HG03159 (cell line): ENCODE data around the gene FARP1.
"Not testable (repeated sequence)": the region's sequence is repeated elsewhere in the genome, so short reads cannot be mapped to it uniquely, and the experiment has no call there.

Experiments
- ATAC-seq: cut with Tn5 transposase; IDR thresholded peaks from one replicate; pipeline ENCODE4 v1.9.1; 2021; ENCODE audit warnings: mild to moderate bottlenecking, moderate library complexity; ENCODE audit not compliant: unreplicated experiment

Gene FARP1

DNA sequence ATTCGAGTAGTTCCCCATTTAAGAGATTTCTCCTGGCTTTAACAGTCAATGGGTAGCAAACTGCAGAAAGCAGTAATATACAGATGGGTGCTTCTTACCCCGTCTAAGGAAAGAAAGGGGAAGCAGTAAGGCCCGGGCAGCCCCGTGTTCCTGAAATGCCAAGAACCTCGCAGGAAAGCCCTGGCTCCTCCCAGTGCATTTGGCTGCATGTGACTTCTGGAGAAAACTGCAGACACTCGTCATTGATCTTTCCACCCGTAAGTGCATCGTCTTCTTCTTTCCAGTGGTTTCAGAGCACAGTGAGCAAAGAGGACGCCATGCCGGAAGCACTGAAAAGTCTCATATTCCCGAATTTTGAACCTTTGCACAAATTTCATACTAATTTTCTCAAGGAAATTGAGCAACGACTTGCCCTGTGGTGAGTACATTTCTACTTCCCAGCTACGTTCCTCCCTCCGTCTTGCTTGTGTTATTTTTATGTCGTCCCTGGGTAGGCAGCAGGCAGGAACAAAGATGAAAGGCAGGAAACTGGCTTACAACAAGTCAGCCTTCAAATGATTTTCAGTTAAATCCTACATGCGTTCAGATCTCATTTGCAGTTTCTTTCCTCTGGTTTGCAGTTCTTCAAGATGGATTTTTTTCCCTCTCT is 268.8 kb downstream of the FARP1 start:
- ATAC-seq = no peak

DNA sequence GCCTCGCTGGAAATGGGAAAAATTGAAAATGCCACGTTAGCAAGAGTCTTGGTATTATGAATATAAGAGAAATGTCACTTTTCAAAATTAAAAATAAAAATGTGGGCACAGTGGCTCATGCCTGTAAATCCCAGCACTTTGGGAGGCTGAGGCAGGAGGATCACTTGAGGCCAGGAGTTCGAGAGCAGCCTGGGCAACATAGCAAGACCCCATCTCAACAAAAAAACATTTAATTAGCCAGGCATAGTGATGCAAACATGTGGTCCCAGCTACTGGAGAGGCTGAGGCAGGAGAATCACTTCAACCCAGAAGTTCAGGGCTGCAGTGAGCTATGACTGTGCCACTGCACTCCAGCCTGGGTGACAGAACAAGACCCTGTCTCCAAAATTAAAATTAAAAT is 270.4 kb downstream of the FARP1 start:
- ATAC-seq = not testable (repeated sequence)

DNA sequence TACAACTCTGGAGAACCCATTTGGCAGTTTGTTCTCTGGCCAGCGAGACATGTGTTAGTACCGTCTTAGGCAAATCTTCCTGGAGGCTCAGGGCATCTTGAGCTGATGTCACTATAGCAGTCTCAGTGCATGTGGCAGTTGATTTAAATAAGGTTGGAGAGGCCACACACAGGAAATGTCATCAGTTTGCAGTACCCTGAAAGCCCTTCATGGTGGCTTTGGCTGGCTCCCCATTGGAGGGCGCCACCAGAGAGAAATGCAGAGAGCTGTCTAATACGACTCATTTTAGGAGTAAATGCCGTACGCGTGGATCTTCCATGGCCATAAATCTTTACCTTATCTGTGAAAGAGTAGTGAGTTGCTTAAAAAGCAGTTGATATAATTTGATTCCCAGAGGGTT is 270.9 kb downstream of the FARP1 start:
- ATAC-seq = no peak

DNA sequence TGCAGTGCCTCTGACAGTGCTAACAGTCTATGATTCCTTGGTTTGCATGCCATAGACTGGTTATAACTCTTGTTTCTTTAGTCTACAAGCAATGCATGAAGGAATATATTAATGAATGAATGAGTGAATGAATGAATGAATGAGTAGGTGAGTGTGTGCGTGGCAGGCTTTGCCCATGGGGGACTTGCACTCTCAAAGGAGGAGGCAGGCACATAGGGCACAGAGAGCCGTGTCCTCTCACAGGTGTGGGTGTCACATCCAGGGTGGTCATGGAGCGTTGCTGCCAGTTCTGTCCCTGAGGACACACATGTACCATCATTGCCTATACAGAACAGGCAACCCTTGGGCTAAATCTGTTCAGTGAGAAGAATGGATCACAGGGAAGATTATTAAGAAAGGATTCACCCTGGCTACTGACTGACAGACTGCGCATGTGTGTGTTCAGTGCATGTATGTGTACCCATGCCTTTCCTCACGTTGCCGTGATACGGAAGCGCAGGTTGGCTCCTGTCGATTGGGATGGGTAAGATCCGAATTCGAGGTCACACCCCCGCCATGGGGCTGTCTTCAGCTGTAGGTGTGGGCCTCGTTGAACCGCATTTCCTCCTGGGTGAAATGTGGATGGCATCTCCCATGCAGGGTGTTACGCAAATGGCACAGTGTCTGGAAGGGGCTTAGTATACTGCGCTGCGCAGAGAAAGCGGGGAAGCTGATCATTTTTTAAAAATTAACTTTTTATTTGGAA is 272.6 kb downstream of the FARP1 start:
- ATAC-seq = no peak

DNA sequence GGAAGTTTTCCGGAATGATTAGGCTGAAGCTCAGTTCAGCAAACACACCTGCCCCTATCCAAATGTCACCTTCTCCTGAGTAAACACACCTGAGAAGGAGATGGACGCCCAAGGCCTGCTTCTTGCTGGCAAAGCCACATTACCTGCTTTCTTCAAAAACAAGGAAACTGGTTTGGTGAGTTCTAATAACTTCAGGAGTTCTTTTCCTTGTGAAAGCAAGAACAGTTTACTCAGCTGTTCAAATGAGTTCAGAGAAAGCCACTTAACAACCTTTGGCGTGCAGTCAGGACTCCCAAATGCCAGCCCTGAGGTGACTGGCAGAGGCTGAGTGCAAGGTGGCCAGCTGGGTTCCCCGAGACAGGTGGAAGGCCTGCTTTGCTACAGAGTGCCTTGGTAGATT is 273.5 kb downstream of the FARP1 start:
- ATAC-seq = no peak

DNA sequence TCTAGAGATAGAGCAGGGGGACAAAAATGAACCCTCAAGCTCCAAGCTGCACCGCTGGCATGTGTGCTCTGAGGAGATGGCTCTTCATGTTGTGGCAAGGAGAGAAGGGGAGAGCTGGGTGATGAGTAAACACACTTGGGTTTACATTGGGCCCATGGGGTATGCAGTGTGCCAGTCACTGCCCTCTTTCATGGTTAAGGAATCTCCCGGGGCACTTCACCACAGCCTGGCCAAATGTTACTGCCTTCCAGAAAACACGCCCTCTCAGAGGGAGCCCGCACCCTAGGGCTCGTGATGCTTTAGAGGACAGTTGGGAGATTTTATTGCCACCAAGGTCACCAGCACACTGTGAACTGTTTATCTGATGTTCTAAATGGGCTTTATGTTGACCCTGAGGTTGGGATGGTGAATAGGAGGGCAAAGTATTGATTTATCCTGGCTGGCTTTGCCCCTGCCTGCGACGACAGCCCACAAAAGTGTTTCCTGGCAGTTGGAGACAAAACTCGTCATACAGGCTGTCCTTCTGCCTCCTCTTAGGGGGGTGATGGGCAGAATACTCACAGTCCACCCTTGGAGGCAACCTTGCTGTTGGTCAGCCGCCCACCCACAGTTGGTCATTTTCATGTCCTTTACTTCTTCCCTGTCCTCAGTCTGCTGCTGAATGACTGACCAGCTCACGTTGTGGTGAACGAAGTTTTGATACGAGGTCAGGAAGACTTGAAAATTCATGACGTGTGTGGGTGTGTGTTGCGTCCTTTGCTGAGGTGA is 277.1 kb downstream of the FARP1 start:
- no peak for ATAC-seq

DNA sequence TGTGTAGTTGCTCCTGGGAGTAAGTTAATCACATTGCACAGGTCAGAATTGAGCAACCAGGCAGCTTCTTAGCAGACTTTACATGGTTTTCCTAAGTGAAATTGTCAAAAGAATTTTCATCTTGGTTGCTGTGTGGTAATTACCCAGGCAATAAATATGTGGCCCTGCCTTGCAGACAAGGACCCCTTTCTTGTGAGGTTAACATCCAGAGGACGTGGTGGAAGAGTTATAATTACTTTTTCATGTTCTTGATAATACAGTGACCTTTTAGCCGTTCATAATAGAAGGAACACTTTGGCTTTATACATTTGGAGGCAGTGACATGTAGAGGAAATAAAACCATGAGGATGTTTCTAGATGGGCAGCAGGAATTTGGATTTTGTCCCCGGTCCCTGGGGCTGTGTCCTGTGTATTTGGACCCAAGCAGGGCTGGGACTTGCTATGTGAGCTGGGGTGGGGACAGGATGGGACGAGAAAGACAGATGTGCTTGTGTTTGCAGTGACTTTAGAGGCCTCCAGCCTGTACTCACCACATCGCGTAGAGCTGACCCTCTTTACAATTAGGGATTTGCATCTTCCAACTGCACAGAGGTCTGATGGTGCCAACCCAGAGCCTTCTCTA is 277.8 kb downstream of the FARP1 start:
- ATAC-seq = no peak

DNA sequence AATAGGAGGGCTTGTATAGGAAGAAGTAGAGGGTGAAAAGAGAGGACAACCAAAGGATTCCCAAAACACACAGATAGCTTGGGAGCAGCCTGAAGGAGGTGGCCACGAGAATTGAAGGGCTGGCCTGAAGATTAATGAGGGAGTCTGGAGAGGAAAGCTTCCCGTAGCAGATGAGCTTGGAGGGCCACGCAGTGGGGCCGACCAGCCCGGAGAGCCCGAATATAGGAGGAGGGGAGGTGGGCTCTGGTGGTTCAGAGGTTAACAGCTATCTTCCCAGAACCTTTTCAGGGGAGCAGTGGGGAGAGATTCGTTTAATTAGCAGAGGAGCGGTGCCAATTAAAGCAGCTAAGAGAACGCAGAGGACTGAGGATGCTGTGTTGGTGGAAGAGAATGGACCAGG is 279.2 kb downstream of the FARP1 start:
- ATAC-seq = no peak

DNA sequence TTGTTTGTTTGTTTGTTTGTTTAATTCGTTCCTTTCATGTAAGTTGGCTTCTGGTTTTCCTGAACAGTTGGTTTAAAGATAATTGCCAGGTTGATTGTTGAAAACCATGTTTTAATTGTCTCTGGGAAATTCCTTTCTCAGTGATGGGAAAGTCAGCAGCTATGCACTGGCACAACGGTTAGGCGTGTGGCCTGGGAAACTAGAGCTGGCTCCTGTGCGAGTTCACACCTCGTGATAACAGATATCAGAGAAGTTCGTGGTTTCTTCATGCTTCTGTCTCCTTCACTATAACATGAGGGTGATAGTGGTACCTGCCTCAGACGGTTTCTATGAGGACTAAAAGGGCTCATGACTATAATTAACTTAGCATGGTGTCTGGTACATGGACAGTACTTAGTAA is 280.5 kb downstream of the FARP1 start:
- no peak for ATAC-seq

DNA sequence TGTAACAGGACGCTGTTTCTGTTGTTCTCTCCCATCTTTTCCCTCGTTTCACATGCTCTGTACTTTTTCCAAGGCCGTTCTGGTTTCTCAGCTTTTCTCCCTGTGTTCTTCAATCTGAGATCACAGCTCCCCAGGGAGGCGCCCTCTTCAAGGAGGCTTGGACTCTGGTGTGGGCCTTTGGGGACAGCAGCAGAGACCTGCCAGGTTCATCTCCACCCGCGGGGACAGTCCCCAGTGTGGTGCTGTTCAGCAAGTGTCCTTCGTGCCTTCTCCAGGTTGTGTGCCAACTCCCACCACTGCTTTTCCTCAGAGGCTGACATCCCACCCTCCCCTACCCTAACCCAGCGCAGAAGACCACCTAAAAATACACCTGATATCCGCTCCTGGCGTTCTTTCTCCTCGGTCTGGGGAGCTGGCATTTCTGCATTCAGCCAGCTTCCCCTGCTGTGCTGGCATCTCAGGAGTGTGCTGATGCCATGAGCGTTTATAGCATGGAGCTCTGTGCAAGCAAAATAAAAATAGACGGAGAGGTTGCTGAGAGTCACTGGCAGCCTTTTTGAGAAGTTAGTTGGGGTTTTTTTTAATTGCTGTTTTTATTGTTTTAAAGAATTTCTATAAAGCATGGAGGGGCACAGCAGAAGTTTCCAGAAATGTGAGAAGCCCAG is 284.6 kb downstream of the FARP1 start:
- ATAC-seq = no peak

DNA sequence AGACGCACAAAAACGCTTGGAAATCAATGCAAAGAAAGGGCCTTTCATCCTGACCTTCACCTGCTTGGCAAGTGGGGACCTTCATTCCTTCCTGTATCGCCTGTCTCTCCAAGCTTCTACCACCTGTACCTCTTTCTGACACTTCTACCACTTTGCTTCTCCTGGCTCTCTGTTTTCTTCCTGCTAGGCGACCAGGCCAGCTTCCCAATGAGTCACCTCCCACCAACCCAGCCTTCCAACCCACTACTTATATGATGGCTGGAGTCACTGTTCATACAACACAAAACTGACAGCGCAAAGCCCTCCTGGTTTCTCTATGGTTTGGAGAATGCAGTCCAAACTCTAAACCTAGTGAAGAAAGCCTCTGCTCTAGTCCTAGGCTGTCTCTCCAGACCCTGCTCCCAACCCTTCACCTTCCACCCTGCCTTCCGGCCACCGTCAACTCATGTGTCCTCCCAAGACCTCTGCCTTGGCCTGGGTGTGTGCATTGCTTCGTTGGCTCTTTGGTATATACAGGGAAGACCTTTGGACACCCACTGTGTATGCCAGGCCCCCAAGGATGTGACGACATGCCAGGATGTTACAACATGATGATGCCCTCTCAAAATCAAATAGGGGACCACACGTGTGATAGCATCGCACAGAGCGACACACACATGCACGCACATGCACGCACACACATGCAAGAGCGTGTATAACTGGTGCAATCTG is 285.5 kb downstream of the FARP1 start:
- ATAC-seq = no peak

DNA sequence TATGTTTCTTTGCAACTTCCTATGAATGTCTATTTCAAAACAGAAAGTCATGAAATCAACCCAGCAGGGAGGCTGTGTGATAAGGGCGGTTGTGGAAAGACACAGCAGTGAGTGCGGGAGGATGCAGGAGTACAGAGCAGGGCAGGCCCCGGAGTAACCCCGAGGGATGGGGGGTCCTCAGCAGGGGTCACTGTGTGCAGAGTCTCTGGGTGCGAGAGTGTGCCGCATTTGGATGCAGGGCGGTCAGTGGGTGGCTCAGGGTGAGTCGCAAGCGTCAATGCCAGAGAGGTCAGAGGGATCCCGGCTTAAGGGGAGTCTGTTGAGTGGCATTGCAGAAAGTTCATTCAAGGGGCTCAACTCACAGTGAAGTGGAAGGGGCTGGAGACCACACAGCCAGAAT is 286.2 kb downstream of the FARP1 start:
- ATAC-seq = no peak

DNA sequence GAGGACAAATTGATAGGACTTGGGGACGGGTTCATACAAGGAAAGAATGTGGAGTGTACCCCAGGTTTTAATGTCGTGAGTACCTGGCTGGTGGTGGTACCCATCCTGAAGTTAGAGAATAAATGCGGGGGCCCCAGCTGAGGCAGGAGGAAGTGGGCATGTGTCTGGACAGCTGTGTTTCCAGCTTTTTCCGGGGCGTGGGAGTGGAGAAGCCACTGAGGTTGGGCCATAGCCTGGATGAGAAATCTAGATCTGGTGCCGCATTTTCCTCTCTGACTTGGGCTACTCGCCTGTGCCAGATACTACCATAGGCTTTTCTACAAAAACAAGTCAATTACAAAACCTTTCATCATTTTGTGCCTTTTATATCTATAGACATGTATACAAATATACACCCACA is 286.6 kb downstream of the FARP1 start:
- ATAC-seq = no peak

DNA sequence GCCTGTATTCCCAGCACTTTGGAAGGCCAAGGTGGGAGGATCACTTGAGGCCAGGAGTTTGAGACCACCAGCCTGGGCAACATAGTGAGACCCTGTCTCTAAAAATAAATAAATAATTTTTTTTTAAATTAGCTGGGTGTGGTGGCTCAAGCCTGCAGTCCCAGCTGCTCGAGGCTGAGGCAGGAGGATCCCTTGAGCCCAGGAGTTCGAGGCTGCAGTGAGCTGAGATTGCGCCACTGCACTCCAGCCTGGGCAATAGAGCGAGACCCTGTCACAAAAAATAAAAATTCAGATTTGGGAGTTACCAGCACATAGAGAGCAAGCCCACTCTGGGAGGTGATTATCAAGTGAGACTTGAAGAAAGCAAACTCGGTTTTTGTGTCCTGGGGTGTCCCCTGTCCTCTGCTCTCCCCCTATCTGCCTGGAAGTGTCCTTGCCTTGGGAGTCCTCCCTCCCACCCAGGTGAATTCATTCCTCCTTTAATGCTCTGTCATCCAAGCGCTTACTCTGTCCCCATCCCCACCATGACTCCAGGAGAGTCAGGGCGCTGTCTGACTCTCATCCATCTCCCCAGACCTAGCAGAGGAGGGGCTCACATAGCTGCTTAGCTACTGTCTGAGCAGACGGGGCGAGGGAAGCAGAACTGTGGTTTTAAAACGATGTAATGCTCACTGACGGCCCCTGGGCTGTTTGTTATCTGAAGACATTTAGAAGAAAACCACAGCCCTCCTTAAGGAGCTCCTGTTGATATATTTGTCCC is 287.3 kb downstream of the FARP1 start:
- no peak for ATAC-seq

DNA sequence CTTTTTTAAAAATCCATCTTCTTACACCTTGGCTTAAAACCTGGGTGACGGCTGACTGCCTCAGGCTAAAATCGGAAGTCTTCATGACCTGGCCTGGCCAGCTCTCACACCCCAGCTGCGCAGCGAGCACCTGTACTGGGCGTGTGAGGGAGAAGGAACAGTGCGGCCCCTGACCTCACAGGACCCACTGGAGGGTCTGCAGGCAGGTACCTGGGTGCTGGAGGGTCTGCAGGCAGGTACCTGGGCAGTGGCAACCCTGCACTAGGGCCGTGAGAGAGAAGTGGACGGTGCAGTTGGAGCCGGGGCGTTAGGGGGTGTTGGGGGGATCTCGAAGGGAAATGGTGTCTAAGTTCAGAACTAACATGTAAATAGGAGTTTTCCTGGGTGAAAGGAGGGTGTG is 289.7 kb downstream of the FARP1 start:
- no peak for ATAC-seq

DNA sequence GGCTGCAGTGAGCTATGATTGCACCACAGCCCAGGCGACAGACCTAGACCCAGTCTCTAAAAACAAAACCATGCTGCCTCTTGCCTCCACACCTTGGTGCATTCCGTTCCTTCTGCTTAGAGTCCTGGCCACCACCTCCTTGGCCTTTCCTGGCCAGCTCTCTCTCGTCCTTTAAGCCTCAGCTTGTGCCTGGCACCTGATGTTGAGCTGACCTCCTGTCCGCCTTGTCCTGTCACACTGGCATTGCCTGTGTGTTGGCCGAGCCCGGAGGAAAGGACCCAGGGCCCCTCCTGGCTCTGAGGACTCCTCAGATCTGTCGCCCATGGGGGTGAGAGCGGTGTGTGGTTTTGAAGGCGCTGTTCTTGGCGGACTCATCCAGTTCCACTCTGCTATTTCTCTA is 290.8 kb downstream of the FARP1 start:
- no peak for ATAC-seq

DNA sequence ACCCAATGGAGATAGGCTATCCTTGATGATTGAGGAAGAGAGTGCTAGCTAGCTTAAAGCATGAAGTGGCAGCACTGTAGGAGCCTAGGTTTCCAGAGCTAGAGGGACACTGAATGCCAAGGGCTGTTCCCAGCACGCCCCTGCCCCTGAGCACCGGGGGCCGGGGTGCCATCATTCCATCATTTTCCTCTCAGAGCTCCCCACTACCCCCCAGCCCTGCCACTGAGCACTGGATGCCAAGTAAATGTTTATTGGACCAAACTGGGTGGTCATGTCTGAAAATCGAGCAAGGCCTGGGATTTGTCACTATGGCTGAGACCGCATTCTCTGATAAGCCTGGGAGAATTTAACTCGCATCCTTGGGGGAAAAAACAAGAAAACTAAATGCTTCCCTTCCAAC is 291.2 kb downstream of the FARP1 start:
- no peak for ATAC-seq

DNA sequence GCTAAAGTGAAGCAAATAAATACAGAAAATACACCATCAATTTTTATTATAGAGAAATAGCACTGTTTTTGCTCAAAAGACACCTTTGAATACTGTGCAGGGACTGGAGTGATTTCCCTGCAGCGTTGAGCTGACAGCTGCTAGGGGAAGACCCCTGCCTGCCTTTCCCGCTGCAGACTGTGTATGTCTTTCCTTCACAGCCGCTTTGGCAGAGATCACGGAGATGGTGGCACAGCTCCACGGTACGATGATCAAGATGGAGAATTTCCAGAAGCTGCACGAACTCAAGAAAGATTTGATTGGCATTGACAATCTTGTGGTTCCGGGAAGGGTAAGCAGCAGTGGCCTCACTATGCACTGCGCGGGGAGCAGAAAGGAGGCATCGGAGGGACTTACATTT is 292.5 kb downstream of the FARP1 start:
- no peak for ATAC-seq

DNA sequence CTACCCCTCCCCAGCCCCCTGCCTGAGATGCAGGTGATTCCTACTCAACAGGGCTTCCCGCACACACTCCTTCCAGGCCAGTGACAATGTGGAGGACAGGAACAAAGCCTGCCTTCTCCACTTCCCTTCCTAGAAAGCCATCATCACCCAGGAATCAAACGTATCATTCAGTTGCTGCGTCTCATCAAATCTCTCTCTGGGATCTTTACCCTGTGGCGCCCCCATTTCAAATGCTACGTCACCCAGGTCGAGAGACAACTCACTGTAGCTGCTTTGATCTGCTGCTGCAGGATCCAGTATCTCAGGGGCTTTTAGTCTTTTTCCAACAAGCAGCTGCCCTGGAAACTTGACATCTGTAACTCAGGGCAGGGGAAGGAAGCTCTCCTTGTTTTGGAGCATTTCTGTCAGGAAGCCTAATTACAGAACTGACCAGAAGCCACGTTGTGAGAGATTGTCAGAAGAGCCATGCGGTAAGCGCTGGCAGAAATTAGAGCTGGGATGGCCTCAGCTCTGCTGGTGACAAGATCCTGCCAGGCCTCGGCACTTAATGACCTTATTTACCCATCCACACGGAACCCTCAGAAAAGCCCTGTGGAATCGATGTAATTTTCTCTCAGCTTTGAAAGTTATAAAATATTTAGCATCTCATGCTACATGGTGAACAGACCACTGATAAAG is 293.5 kb downstream of the FARP1 start:
- no peak for ATAC-seq
